SH-SY5Y (cell line): ENCODE results near the gene GALNT4.

Experiments used
- GATA2 ChIP-seq: IDR thresholded peaks from 2 replicates; pipeline ENCODE4 v1.6.1; 2011; ENCODE audit warnings: mild to moderate bottlenecking, low read depth, low read length
- GATA3 ChIP-seq: IDR thresholded peaks from 2 replicates; pipeline ENCODE4 v1.6.1; 2011; ENCODE audit warnings: low read depth, mild to moderate bottlenecking, low read length, moderate library complexity

DNA sequence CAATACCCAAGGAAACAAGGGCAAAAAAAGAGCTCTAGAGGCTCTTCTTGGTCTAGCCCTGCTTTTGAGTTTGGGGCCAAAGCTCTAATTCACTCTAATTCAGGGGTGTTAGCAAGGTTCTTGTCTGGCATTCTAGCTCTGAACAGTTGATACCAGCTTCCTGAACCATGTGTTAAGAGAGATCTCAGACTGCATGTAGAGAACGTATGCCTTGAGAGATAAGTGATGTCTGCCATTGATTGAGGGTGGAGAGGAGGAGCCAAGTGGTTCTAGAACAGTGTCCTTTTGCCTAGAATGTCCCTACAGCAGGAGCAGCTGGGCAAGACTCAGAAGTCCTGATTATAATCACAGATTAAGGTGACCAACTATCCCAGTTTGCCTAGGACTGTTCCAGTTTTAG, 19.4 kb upstream of the GALNT4 start:
- TF ChIP-seq GATA2: no peak
- no peak for TF ChIP-seq GATA3
